LNCaP clone FGC (cell line): ENCODE results near the gene FCMR.

Source experiments
- DNase-seq: peaks from one replicate; pipeline ENCODE4 v3.0.0-alpha.2; 2011; ENCODE audit warnings: low read depth
- H3K4me3 ChIP-seq: 2 replicates; pipeline ENCODE4 v1.5.1; 2011; ENCODE audit warnings: mild to moderate bottlenecking, low read depth, low read length, control low read depth
- TF ChIP-seq, protein P1 (sequence below): IDR thresholded peaks from 2 replicates; pipeline ENCODE4 v1.5.1; 2012; ENCODE audit warnings: mild to moderate bottlenecking; ENCODE audit not compliant: control insufficient read depth, insufficient read depth; ENCODE audit errors: extremely low read depth

The FCMR gene

DNA sequence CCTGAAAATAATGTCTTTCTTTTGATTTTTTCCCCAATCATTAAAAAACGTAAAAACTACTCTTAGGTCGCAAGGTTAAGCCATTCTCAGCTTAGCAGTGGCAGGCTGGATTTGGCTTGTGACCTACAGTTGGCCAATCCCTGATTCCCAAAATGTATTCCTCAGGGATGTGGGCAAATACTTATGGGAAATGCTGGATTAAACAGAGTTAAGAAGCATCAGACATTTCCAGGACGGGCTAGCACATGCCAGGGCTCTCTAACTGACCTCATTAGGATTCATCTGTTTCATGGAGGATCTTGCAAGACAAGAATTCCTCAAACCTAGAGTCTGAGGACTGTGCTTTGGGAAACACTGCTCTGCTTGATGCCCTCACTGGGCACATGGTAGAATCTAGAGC lies 25.5 kb downstream of the FCMR start:
- DNase-seq = no peak
- H3K4me3 ChIP-seq = no peak overlapping the region
- TF ChIP-seq, protein P1, sequence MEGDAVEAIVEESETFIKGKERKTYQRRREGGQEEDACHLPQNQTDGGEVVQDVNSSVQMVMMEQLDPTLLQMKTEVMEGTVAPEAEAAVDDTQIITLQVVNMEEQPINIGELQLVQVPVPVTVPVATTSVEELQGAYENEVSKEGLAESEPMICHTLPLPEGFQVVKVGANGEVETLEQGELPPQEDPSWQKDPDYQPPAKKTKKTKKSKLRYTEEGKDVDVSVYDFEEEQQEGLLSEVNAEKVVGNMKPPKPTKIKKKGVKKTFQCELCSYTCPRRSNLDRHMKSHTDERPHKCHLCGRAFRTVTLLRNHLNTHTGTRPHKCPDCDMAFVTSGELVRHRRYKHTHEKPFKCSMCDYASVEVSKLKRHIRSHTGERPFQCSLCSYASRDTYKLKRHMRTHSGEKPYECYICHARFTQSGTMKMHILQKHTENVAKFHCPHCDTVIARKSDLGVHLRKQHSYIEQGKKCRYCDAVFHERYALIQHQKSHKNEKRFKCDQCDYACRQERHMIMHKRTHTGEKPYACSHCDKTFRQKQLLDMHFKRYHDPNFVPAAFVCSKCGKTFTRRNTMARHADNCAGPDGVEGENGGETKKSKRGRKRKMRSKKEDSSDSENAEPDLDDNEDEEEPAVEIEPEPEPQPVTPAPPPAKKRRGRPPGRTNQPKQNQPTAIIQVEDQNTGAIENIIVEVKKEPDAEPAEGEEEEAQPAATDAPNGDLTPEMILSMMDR = no peak

DNA sequence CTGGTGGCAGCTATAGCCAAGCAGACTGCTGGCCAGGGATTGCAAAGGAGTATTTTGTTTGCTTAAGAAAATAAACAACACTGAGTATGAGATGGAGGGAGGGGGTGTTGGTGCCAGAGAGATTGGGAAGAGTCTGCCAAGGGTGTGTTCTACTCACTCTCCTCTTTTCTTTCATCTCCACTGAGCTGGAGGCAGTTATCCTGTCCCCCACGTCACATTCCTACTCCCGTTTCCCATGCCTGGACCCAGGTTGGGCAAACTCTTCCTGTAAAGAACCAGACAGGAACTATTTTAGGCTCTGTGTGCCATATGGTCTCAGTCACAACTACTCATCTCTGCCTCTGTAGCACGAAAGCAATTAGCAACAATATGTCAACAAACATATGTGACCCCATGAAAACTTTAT lies 25.9 kb downstream of the FCMR start:
- TF ChIP-seq, protein P1 = no peak
- DNase-seq = peak; percentile 57
- H3K4me3 ChIP-seq = no peak overlapping the region

DNA sequence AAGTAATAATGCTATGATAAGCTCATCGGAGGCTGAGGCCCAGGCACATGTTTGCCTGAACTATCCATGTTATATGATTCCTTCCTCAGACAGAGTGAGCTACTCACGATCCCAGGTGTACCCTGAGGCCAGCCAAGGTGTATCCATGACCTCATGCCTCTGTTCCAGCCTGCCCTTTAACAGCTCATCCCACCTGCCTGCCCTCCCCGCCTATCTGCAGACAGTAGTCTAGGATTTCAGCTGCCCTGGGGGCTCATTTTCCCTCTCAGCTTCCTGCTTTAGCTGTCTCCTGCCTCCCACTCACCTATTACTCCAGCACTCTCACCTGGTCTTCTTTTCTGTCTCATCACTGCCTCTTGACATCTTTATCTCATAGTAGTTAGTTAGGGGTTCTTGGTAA lies 26.4 kb downstream of the FCMR start:
- TF ChIP-seq, protein P1 = no peak
- DNase-seq = no peak
- H3K4me3 ChIP-seq = no peak overlapping the region

DNA sequence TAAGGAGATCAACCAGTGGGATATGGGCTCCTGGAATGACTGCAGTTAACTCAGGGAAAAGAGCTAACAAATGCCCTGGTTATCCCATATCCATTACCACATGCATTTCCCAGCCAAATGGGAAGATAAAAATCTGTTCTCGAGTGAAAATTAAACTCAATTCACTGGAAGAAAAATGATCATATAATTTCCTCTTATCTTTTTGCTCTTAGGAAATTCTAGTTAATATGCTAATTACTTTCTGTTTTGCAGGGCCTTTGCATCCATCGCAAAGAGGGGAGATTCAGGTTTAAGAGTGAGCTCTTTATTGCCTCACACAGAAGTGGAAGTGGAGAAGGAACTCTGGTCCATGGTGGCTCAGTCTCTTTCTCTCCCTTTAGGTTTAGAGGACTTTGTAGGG lies 28.4 kb downstream of the FCMR start:
- no peak for DNase-seq
- no peak overlapping the region for H3K4me3 ChIP-seq
- TF ChIP-seq, protein P1 = no peak

DNA sequence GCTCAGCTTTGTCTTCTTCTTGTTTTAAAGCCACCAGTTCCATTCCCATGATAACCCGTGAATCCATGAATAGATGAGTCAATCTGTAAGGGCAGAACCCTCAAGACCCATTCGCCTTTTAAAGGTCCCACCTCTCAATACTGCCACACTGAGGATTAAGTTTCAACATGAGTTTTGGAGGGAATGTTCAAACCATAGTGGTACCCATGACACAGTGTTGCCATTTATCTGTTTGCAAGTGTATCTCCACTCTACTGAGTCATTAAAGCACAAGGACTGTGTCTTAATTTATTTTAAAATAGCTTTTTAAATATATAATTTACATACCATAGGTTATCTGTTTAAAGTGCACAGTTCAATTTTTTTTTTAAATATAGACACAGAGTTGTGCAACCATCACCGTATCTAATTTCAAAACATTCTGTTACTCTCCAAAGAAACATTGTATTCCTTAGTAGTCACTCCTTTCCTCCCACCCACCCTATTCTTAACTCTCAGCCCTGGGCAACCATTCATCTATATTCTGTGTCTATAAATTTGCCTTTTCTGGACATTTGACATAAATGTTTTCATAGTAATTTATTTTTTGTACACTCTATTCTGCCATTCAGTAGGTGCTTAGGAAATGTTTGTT lies 29.3 kb downstream of the FCMR start:
- TF ChIP-seq, protein P1 = no peak
- no peak for DNase-seq
- H3K4me3 ChIP-seq = no peak overlapping the region

DNA sequence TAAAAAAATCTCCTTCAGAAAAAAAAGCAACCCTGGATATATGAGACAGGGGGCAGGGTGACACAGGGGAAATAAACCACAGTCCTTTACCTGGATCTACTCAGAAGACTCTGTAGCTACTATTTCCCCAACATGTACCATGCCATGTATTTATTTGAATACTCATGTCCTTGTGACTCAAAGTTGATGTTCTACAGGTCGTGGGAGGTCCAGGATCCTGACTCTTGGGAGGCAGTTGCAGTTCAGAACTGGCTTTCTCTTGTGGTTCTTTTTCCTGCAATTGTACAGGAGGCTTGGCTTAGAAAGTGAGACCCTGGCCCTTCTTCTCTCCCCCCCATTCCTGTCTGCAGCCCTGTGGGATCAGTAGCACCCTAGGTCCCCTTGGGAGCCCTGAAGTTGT lies 30.3 kb downstream of the FCMR start:
- H3K4me3 ChIP-seq = no peak overlapping the region
- TF ChIP-seq, protein P1 = no peak
- no peak for DNase-seq

DNA sequence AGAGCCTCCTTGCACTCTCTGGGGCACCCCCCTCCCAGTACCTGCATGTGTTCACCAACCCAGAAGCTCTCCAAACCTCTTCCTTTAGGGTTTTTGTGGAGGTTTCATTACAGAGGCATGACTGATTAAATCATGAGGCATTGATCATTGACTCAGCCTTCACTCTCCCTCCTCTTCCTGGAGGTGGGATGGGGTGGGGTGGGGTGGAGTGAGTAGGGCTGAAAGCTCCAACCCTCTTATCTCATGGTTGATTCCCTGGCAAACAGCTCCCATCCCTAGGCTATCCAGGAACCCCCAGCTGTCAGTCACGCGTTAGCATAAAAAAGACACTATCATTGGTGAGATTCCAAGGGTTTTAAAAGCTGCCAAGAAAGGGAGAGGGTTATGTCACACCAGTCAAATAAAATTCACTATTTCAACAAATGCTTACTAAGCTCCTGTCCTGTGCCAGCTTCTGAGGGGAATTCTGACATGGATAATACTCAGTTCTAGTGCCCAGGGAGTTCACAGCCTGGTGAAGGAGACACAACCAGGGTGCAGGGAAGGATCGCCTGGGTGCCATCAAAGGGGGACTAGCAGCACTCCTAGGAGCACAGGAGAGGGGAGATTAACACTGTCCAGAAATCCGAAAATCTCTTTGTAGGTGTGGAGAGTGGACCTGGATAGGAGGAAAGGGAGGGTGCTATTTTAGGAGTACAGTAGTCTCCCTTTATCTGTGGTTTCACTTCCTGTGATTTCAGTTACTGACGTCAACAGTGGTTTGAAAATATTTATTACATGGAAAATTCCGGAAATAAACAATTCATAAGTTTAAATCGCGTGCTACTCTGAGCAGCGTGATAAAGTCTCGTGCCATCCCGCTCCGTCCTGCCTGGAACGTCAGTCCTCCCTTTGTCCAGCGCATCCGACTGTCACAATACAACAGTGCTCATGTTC lies 31.3 kb downstream of the FCMR start:
- TF ChIP-seq, protein P1 = no peak
- DNase-seq = peak; percentile 87
- peak overlapping the region; percentile 35 for H3K4me3 ChIP-seq
